ENCODE data around the gene GPC6.

GRCh38 chr13:94387047-94387446, 1160.4 kb downstream of the GPC6 start:
- TF ChIP-seq POLR2A (IDR thresholded peaks at IDR 0.05; ENCODE audit: low read depth, low read length) = no peak
- TF ChIP-seq TAF1 (IDR thresholded peaks at IDR 0.05; ENCODE audit: borderline replicate concordance, low read depth, low read length) = no peak
